Posterior cingulate gyrus (tissue), 11 donors: ENCODE data around the gene PCGF2.
"Not testable (repeated sequence)": the region's sequence is repeated elsewhere in the genome, so short reads cannot be mapped to it uniquely, and the experiment has no call there.

ENCODE experiments used
- DNase-seq, 10 donors: peaks; one replicate each; pipeline versions ENCODE4 v3.0.0 to v3.0.0-alpha.2; 2020 to 2021; ENCODE audit warnings: mixed read lengths in 3 of 10
- intact Hi-C: fragments of 100-400 bp; cut with DNase I; formaldehyde crosslinking; loops from one replicate; pipeline ENCODE4 v1.15.1; 2023

The PCGF2 gene

GRCh38 chr17:38740044-38740443 lies 8.1 kb downstream of the PCGF2 start:
- intact Hi-C loops = no loop called here
- peak in 1 of 10 donors; percentile 47 for DNase-seq

- intact Hi-C loops = no loop called here
- peak in 1 of 10 donors; percentile 65 for DNase-seq
Measured at GRCh38 chr17:38739305-38739704, 8.8 kb downstream of the PCGF2 start.

DNA sequence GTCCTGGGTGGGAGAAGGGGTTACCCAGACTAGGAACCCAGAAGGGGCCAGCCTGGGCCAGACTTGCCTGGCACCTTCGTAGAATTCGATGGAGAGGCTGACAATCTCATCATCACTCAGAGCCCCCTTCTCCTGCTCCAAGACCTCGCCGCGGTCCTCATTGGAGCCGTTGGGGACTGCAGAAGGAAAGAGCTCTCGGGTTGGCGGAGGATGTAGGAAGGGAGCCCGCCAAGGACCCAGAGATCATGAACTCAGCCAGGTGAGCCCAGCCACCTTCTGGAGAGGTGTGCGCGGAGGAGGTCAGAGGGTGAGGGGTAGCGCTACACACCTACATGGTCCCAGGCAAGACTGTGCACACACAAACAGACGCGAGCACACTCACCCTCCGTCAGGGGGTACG lies 9.4 kb downstream of the PCGF2 start:
- peak in 1 of 10 donors; percentile 65 for DNase-seq
- intact Hi-C loops = no loop called here

DNA sequence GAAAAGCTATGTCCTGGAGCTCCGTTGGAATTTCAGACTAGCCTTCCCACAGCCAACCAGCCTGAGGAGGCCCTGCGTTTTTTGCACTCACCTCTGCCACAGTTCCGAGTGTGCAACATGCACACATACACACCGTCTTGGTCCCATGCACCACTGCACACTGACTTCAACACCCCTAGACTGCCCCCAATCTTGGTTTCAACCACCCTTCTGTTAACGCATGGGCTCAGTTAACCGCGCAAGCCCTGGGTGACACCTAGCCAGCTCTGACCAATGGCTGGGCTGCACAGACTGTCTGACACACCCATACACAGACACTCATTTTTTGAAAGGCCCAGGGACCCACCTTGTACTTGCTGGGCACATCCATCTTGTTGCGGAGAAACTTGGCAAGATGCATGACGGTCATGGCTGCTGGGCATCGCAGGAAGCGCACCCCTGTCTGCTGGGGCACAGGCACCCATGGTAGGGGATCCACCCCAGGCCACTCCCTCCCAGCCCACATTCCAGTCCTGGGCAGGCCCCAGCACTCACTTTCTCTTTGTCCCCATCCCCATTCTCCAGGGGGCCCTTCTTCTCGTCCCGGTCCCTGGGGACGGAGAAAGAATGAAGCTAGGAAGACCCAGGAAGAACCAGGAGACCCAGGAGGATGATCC lies 10.0 kb downstream of the PCGF2 start:
- intact Hi-C loops = no loop called here

DNA sequence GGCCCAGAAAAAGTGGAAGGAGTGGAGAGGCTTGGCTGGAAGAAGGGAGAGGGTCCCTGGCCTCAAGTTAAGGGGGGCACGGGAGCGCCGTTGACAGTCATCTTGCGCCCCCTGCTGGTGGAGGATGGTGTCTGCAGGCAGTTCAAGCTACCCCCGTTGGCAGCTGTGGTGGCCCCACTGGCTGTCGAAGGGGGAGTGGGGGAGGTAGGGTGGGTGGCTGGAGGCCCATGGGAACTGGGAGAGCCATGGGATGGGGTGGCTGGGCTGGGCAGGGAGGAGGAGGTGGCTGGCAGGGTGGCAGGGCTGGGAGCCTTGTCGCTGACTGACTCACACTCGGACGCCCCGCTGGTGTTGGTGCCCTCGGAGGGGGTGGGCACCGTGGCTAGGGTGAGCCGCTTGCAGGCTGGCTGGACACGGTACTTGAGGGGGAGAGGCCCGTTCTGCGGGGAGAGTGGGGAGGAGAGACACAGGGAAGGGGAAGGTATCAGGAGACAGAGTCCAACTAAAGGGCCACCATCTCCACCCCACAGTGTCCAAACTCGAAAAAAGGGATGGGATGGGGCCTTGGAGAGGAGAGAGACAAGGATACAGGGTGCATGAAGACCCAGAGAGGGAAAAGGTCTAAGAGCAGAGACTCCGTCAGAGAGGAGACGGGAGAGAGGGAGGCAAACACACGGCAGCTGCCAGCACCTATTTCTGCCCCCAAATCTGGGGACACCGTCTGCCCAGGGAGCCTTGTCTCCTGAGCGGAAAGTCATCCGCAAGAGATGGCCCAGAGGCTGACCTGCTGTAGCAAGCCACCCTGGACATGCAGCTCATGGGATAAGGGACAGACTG lies 12.8 kb downstream of the PCGF2 start:
- intact Hi-C loops = loop anchor here (1.0 kb wide), 1 partner anchor 58 kb away; no protein-coding TSS in a partner anchor

More for the DNA sequence above, 10.0 kb downstream of the PCGF2 start:
- no peak for DNase-seq

GRCh38 chr17:38733982-38734973 lies 13.9 kb downstream of the PCGF2 start:
- no peak for DNase-seq
- intact Hi-C loops = no loop called here

More for the DNA sequence above, 12.8 kb downstream of the PCGF2 start:
- DNase-seq = peak in 9 of 10 donors; percentile 62 to 96 (median 73)

DNA sequence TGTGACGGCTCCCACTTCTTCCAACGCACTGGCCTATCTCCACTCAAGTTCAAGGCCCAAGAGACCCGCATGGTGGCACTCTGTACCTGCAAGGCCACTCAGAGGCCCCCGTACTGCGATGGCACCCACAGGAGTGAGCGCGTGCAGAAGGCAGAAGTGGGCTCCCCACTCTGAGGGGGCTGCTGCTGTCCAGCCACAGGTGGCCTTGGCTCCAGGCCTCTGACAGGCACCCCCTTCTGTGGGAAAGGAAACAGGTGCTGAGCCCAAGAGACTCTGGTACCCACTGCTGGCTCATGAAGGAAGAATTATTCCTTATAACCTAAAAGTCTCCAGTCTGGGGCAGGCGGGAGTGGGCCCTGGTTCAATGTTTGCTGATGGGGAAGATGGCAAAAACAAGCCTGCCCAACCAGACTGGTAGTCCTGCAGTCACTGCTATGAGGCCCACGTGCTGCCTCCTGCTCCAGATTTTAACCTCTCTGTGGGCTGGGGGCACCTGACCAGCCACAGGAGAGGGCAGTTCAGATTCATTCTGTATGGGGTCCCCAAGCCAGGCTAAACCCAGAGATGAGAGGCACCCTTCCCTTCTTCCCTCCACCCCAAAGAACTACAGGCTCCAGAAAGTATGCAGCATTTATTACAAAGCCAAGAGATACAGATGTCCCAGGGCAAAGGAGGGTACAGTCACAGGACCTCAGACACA lies 14.7 kb downstream of the PCGF2 start:
- no peak for DNase-seq
- intact Hi-C loops = no loop called here

GRCh38 chr17:38732376-38733281 lies 15.5 kb downstream of the PCGF2 start:
- intact Hi-C loops = no loop called here
- DNase-seq = no peak

GRCh38 chr17:38731526-38732294 lies 16.4 kb downstream of the PCGF2 start:
- no peak for DNase-seq
- intact Hi-C loops = loop anchor here (2.0 kb wide), 1 partner anchor 57 kb away; the partner anchor contains the start of gene EPOP

DNA sequence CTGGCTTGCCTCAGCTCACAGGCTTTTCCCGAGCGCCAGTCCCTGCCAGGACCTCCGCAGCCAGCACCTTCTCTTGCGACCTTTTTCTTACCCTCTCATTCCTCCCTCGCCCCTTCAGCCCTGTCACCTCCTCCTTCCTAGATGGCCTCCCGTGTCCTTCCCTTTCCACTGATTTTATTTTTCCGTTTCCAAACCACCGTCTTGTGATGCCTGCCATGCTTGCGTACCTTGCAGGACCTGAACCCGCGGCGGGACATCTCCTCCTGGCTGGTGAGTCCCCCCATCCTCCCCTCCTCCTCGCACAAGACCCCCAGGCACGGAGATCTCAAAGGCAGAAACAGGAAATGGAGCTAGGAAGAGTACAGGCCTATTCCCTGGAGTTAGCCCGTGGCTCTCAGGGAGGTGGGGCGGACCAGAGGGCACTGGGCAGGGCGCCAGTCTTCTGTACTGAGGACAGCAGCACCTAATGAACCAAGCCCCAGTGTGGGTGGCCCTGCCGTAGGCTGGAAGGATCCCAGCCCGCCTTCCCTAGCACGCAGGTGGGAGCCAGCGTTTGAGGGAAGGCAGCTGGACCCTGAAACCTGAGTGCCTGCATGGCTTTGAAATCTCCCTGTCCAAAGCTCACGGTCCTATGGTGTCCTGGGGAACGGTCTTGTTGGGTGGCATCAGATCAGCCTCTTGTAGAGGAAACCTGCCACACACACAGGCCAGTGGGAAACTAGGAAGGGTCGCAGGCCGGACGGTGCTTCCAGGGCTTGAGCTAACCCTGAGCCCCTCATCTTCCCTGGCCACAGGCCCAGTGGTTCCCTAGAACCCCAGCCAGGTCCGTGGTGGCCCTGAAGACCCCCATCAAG lies 17.4 kb downstream of the PCGF2 start:
- peak in 3 of 10 donors; percentile 31 to 77 (median 58) for DNase-seq
- intact Hi-C loops = loop anchor here (2.0 kb wide), 1 partner anchor 56 kb away; the partner anchor contains the start of gene EPOP

DNA sequence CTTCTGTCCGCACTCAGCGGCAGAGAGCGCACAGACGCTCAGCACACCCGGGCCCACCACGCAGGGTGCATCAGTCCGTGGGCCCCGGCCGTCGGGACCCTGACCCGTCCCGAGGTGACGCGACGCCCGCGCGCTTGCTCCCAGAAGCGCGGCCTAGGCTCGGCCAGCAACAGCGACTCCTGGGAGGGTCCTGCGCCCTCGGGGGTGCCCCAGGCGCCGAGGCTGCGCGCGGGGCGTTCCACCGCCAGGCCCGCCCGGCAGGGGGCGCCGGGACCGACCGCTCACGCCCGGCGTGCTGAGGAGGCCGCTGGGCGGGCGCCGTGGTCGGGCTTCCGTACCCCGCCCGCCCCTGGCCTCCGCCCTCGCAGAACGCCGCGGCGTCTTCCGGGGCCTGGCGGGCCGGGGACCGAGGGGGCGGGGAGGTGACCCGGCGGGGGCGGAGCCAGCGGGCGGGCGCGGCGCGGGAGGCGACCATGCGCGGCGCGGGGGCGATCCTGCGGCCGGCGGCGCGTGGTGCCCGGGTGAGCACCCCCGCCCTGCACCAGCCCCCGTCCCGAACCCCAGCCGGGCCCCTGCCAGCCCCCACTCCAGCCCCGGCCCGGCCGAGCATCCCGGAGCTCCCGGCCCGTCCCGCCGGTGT lies 18.1 kb downstream of the PCGF2 start, which contains the start of gene CISD3:
Gene CISD3 (plus strand): TSS at position 456 of the 640 bp plus-strand sequence. CDS start 18 bp downstream, at position 474.
- intact Hi-C loops = loop anchor here (2.0 kb wide), 1 partner anchor 55 kb away; the partner anchor contains the start of gene EPOP

GRCh38 chr17:38729368-38729885 lies 18.7 kb downstream of the PCGF2 start:
- no peak for DNase-seq
- intact Hi-C loops = no loop called here

More for the DNA sequence above, 18.1 kb downstream of the PCGF2 start, which contains the start of gene CISD3:
- peak; percentile 63 to 97 (median 70) for DNase-seq

- no peak for DNase-seq
- intact Hi-C loops = no loop called here
Measured at GRCh38 chr17:38728290-38728831, 19.8 kb downstream of the PCGF2 start.

GRCh38 chr17:38727736-38728135 lies 20.4 kb downstream of the PCGF2 start:
- intact Hi-C loops = no loop called here
- DNase-seq = no peak

- DNase-seq, intact Hi-C loops: not testable (repeated sequence)
Measured at GRCh38 chr17:38726145-38726544, 22.0 kb downstream of the PCGF2 start.

DNA sequence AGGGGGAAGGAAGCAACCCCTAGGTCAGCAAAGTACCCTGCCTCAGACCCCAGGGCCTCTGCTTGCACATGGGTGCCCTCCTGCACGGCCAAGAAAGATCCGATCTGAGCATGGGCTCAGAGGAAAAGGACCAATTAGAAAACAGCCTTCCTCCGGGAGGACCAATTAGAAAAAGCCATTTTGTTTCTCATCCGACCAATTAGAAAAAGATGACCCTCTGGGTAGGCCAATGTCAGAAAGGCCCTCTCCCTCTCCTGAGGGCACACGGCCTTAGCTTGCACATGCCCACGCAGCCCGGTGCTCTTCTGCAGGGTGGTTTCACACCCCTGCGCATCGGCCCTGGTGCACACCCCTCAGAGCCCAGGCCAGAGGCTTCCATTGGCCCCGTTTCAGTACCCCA lies 23.1 kb downstream of the PCGF2 start:
- DNase-seq = no peak
- intact Hi-C loops = no loop called here
